Globus pallidus (tissue), 1 donor: ENCODE measurements around the gene DLG3.

Experiments
- DNase-seq: peaks from one replicate; pipeline ENCODE4 v3.0.0-alpha.2; 2015; ENCODE audit warnings: low spot score

Gene DLG3

DNA sequence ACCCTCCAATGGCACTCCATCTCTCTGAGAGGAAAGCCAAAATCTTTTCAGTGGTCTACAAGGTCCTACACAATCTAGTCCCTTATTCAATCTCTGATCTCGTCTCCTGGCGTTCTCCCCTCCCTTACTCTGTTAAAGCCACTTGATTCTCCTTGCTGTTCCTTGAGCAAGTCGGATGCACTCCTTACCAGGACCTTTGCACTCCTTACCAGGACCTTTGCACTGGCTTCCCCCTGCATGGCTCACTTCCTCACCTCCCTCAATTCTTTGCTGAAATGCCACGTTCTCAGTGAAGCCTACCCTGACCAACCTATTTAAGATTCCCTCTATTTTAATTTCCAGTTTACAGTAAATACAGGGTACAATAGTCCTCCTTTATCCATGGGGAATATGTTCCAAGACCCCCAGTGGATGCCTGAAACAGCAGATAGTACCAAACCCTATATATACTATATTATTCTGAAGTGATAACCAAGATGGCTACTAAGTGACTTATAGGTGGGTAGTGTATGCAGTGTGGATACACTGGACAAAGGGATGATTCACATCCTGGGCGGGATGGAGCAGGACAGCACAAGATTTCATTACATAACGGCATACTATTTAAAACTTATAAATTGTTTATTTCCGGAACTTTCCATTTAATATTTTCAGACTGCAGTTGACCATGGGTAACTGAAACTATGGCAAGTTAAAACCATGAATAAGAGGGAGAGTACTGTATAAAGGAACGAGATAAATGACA lies 6.5 kb upstream of the DLG3 start:
- no peak for DNase-seq

DNA sequence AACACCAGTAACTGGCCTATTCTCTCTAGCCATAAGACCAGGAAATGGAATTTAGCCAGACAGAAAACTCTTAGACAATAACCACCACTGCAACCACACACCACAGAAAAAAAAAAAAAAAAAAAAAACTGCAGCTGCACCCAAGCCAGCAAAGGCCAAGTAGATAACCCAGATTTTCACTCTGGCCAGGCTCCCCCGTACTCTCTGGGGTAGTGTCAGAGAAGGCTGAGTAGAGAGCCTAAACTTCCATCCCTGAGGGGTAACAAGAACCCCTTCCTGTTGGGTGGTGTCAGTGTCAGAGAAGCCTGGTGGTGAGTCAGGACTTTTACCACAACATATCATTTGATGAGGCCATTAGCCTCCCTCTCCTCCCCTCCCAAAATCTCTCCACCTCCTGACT lies 5.6 kb upstream of the DLG3 start:
- no peak for DNase-seq

DNA sequence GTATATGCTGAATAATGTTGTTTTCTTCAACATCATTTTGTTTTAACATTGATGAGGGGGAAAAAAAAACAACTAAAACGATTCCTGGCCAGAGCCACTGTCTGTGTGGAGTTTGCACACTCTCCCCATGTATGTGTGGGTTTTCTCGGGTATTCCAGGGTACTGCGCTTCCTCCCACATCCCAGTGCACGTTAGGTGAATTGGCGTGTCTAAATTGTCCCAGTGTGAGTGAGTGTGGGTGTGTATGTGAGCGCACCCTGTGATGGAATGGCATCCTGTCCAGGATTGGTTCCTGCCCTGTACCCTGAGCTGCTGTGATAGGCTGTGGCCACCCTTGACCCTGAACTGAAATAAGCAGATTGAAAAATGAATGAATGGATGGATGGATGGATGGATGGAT lies 2.4 kb upstream of the DLG3 start:
- DNase-seq = no peak

DNA sequence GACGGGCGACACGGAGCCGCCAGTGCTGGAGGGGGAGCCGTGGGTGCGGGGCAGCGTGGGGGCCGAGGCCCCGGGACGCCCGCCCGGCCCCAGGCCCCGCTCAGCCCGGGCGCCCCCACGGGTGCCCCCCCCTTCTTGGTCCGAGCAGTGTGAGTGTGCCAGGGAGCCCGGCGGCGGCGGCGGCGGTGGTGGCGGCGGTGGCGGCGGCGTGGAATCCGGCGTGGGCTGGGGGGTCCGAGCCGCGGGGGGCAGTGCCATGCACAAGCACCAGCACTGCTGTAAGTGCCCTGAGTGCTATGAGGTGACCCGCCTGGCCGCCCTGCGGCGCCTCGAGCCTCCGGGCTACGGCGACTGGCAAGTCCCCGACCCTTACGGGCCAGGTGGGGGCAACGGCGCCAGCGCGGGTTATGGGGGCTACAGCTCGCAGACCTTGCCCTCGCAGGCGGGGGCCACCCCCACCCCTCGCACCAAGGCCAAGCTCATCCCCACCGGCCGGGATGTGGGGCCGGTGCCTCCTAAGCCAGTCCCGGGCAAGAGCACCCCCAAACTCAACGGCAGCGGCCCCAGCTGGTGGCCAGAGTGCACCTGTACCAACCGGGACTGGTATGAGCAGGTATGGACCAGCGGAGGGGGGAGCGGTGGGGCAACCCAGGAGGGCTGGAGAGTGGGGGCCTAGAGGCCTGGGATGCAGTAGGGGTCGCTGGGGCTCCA lies 466 bp downstream of the DLG3 start:
- DNase-seq = no peak

DNA sequence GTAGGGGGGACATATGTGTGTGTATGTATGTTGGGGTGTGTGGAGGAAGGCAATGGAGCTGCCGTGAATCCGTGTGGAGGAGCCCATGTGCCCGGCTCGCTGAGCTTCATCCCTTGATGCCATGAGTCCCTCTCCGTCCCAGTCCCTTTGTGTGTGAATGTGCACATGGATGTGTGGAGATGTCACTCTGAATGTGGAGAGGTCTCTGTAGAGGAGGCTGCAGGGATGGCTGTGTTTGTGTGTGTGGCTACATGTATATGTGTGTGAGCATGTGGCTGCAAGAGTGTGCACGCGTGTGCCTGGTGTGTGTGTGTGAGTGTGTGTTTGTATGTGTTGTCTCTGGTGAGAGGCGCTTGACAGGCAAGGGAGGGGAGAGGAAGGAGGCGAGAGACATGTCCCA lies 1.3 kb downstream of the DLG3 start:
- no peak for DNase-seq

DNA sequence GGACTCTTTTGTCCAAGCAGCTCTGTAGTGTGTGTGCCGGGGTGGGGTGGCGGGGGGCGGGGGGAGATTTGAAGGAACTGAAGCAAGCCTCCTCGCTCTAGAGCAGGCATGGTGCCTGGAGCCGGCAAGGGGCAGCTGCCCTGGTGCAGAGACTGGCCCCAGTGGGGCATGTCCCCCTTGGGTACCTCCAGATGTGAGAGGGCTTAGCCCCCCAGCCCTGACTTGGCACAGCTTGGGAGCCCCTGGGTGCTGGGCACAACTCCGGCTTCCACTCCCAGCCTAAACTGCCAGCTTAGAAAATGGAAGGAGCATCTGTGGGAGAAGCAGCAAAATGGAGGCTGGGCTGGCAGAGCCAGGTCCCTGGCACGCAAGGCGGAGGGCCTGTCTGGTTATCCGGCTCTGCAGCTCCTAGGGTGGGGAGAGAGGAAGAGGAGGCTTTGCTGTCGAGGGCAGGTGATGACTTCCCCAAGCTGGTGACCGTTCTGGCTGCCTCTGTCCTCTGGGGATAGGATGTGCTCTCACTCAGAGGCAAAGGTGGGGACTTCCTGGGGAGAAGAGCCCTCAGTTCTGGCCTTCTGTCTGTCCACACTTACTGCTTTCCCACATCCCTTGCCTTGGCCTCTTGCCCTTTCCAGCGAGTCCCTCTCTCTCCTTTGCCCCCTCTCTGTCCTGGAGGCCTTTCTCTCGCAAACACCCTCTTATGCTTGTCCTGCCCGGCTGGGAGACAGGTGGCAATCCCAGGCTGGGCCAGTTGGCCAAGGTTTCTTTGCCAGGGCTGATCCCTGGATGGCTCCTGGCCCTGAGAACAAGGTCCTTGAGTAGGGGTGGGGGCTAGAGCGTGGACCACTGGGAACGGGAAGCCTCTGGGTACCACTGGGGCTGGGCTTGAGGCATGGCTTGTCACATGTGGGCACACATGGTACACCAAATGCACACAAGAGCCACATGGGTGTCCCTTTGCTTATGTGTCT lies 2.0 kb downstream of the DLG3 start:
- DNase-seq = no peak

DNA sequence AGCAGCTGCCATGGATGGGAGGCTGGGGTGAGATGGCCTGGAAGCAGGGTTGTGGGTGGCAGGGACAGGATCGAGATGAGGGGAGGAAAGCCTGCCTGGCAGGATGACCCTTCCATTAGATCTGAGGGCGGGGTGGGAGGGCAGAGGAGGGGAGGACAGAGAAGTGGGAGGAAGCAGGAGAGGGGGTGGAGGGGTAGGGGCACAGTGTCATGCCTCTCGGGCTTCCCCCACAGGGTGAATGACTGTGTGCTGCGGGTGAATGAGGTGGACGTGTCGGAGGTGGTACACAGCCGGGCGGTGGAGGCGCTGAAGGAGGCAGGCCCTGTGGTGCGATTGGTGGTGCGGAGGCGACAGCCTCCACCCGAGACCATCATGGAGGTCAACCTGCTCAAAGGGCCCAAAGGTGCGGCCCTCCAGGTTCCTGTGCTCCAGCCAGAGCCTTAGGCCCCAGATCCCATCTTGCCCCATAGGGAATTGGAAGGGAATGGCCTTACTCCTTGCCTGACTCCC lies 4.9 kb downstream of the DLG3 start:
- no peak for DNase-seq

DNA sequence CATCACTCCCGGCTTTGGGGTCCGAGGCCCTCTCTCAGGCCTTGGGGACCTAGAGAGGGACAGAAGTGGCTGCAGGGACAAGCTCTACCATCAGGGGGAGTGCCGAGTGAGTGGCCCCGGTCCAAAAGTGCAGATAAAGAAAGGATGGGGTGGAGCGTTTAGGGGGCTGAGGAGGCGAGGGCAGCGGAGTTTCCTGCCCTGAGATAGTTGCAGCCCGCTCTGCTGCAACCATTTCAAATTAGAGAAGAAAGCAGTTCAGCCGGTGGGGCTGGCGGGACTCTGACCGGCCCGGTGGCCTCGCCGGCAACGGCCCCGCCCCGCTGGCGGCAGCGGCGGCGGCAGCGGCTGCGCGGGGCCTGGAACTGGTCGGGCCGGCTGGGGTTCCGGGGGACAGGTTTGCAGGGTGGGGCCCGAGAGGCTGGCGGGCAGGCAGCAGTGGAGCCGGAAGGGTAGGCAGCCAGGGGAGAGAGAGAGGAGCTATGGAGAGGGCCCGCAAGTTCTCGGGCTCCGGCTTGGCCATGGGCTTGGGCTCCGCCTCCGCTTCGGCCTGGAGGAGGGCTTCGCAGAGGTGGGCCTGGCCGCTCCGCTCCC lies 7.6 kb downstream of the DLG3 start:
- peak; percentile 41 for DNase-seq

DNA sequence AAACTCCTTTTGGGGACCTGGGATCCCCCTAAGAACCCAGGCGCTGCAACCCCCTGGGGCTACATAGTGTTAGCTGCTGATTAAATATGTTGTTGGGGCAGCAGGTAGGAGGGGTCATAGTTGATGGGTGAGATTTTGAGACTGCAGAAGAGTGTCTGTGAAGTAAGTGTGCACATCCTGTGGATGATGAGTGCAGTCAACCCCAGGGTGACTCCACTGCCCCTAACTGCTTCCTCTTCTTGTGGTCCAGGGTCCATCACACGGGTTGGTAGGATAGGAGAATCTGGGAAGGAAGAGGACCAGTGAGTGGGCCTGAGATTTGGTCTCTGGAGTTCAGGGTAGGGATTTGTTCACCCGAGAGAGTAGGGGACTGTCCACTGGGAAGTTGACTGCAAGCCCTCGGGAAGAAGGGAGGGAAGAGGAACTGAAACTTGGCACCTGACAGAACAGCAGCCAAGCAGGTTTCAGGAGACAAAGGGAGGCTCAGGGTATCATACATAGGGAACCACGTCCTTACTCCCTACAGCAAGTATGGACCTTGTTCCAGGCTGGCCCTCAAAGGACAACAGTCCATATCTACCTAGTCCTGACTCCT lies 8.5 kb downstream of the DLG3 start:
- DNase-seq = no peak

DNA sequence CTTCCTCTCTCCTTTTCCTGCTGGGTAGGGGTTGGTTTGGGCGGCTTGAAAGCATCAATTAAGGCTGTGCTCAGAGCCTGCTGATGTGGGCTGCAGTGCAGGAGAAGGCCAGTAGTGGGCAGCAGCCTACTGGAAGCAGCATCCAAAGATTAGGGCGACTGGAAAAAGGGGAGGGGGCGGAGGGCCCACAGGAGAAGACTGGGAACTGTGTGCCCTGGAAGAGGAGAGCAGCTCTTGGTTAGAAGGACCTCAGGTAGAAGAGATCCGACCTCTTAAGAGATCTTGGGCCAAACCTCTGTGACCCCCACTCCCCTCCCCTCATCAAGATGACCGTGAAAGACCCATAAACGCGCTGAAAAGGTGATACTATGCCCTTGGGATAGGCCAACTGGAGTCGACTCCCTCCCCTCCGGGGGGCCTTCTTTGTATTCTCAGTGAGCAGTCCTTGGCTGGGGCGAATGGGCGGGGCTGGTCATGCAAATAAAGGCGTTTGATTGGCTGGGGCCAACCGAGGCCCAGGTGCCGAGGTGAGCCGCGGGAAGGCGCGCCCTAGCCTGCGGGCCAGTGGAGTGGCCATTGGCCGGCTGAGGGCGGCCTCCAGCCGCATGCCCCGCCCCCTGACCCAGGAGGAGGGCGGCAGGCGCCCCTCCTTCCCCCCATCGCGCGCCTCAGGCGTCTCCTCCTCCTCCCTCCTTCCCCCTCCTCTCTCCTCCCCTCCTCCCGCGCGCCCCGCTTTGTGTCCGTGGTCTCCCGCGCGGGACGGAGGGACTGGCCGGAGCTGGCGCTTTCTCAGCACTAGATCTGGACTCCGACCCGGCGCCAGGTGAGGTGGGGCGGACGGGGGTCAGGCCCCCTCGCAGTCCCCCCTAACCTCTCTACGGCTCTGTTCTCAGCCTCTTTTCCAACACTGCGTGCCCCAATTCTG lies 10.1 kb downstream of the DLG3 start:
- DNase-seq = no peak

DNA sequence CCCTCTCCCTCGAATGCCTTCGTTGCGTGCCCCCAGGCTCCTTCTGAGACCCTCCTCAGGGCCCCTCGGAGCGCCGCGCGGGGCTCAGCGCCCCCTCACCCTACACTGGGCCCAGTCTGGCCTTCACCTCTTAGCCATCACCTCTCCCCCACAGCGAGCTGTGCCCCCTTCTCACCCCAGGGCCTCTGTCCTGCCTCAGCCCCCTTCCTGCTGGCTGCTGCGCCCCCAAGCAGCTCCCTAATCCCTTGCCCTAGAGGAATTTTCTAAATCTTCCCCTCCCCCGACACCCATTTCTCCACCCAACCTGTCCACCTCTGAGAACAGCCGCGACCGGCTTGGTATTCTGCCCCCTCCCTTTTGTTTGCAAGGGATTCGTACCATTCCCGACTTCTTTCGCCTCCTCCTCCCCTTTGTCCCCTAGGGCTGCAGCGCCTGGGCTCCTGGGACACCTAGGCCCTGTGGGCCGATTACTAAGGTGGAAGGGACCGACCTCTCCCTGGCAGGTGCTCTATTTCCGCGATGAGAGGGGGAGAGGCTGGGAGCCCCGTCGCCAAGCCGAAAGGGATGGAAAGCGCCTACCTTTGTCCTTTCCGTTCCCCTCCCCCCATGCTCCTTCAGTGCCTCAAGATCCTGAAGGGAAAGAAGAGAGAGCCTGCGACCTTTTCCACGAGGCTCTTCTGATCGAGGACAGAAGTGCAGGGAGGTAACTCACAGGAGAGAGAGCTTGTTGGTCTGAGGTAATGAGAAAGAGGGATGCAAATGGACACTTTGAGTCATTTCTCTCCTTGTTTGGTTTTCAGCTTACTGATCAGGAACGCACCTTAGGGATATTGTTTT lies 10.9 kb downstream of the DLG3 start:
- no peak for DNase-seq

DNA sequence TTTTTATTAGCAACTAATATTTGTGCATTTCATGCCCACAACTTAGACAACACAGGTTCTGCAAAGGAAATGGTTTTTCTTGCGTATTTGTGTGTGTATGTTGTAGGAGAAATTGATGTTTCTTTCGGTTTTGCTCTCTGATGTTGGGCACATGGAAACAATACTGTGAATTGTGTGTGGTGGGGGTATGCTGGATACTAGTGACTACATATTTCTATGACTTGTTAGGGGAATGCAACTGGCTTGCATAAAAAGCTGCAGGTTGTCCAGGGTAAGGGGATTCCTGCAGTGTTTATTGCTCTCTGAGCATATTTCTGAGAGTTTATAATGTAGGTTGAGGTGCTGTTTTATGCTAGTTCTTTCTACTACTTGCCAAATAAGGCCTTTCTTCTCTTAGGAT lies 11.6 kb downstream of the DLG3 start:
- DNase-seq = no peak

DNA sequence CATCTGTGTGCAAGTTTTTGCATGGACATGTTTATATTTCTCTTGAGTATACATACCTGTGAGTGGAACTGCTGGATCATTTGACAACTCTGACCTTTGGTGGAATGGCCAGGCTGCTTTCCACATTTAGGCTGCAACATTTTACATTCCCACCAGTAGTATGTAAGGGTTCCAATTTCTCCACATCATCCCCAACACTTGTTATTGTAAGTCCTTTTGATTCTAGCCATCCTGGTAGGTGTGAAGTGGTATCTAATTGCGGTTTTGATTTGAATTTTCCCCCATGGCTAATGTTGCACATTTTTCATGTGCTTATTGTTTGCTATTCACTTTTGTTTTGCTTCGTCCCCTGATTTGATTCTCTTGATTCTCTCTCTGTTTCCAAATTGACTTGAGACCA lies 16.4 kb downstream of the DLG3 start:
- no peak for DNase-seq

DNA sequence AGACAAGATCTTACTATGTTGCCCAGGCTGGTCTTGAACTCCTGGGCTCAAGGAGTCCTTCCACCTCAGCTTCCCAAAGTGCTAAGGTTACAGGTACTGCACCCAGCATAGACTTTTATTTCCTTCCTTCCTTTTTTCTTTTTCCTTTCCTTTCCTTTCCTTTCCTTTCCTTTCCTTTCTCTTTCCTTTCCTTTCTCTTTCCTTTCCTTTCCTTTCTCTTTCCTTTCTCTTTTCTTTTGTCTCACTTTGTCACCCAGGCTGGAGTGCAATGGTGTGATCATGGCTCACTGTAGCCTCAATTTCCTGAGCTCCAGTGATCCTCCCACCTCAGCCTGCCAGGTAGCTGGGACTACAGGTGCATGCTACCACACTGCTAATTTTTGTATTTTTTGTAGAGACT lies 19.4 kb downstream of the DLG3 start:
- no peak for DNase-seq

DNA sequence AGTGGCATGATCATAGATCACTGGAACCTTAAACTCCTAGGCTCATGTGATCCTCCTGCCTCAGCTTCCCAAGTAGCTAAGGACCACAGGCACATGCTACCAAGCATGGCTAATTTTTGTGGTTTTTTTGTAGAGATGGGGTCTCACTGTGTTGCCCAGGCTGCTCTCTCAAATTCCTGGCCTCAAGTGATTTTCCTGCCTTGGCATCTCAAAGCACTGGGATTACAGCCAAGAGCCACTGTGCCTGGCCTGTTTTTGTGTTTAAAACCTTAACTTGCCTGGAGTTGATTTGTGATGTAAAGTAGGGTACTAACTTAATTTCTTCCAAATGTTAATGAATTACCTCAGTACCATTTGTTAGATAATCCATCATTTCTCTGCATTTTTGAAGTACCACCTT lies 22.3 kb downstream of the DLG3 start:
- no peak for DNase-seq

DNA sequence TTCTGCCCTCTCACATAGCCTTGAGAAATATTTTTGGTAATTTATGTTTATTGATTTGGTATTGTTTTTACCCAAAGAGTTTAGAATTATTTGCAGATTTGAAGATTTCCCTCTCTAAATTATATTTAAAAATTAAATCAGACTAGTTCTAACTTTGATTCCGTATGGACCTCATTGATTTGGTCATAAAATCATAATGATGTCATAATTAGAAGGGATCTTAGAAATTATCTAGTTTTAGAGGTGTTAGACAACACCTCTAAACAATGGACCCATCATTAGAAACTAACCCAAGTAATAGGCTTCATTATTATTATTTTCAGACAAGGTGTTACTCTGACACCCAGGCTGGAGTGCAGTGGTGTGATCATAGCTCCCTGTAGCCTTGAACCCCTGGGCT lies 24.1 kb downstream of the DLG3 start:
- no peak for DNase-seq

DNA sequence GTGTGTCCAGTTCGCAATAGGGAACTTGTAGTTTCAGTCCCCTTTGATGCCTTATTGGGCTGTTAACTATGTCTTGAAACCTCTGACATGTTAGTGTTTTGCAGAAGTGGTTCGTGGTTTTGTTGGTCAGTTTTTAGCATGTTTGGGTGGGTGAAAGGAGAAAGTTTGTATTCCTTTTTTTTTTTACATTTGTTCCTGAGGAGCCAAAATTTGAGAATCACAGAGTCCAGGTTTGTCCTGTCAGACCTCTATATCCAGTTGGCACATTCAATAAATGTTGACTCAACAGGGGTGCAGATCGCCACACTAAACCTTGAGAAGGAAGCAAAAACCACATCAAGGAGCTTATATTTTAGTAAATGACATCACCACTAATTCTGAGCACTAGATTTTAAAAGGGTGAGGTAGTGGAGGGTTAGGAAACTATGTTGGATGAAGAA lies 26.2 kb downstream of the DLG3 start:
- DNase-seq = no peak

DNA sequence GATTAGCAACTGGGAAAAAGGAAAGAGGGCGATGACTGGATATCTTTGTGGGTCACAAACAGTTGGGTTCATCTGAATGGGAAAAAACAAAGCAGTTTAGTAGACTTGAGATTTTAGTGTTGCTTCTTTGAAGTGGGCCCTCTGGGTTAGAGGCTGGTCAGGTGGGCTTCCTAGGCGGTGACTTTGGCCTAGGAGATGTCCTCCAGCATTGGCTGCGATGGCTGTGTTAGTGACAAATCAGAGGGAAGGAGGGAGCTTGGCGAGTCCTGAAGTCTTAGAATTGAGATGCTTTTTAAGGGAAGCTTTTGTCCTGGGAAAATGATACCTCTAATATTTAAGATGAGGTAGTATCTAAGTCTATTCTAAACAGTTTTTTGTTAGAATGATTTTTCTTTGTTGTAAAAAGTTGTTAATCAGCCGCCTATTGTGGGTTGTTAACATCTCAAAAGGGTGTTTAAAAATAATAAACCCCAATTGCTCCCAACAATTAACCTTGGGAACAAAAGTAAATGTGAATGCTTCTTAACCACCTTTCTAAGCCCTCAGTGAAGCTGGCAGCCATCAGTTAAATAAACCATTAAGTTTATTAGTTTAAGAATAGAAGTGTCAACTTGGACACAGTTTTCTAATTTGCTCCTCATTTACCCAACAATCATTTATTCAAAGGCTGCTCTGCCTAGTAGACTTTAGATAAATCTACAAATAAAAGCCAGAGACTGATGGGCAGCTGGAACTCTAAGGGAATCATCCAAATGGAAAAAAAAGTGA lies 31.7 kb downstream of the DLG3 start:
- DNase-seq = no peak
